ENCODE data around the gene HOXB5.

HOXB5 gene

DNA sequence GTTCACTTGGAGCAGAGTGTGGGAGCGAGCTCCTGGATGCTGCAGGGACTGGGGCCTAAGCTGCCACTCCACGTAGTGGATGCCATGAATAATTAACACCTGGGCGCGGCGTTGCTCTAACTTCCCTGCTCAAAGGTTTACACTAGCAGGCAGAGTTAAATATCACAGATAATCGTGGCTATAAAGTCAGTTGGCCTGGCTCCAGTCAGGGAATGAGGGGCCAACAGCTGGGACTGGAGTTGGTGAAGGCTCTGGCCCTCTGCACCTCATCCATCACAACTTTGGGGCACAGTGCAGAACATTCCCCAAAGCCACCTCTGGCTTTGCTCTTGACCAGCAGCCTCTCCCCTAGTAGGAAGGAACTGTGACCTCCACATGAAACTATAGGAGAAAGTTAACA is 26.4 kb downstream of the HOXB5 start:
- no peaks in the 10 kb centered on the region for H3K36me3 ChIP-seq (ENCODE audit: control insufficient read depth, insufficient read depth, low read length)
- H3K4me1 ChIP-seq (ENCODE audit: control insufficient read depth, insufficient read depth, low read length) = peaks cover 19% of the 10 kb centered on the region
- H3K4me3 ChIP-seq (ENCODE audit: low read length) = no peak overlapping the region
- peaks cover 96% of the 10 kb centered on the region for H3K27me3 ChIP-seq (ENCODE audit: control insufficient read depth, insufficient read depth, low read length)
- no peaks in the 10 kb centered on the region for H3K9me3 ChIP-seq (ENCODE audit: control insufficient read depth, low read length)
- no peak overlapping the region for H3K9ac ChIP-seq (ENCODE audit: low read length)

DNA sequence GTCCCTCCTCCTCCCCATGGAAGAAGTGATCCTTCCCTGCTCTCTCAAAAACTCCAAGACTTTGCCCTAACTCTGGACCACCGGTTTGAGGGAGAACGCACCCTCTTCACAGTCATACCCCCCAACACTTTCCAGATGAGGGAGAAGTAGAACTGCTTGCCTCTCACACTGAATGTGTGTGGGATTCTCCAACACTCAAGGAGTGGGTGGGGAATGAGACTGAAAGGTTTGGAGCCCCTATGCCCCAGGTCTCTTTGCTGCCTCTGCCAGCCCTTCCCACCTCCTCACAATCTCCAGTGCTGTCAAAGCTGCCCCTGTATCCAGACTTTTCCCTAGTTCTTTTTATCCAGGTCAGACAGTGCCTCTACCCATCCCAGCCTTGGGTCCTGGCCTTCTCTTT is 26.9 kb downstream of the HOXB5 start:
- no peak overlapping the region for H3K4me3 ChIP-seq (ENCODE audit: low read length)
- no peaks in the 10 kb centered on the region for H3K9me3 ChIP-seq (ENCODE audit: control insufficient read depth, low read length)
- H3K4me1 ChIP-seq (ENCODE audit: control insufficient read depth, insufficient read depth, low read length) = peaks cover 23% of the 10 kb centered on the region
- no peak overlapping the region for H3K9ac ChIP-seq (ENCODE audit: low read length)
- no peaks in the 10 kb centered on the region for H3K36me3 ChIP-seq (ENCODE audit: control insufficient read depth, insufficient read depth, low read length)
- H3K27me3 ChIP-seq (ENCODE audit: control insufficient read depth, insufficient read depth, low read length) = peaks cover 96% of the 10 kb centered on the region

DNA sequence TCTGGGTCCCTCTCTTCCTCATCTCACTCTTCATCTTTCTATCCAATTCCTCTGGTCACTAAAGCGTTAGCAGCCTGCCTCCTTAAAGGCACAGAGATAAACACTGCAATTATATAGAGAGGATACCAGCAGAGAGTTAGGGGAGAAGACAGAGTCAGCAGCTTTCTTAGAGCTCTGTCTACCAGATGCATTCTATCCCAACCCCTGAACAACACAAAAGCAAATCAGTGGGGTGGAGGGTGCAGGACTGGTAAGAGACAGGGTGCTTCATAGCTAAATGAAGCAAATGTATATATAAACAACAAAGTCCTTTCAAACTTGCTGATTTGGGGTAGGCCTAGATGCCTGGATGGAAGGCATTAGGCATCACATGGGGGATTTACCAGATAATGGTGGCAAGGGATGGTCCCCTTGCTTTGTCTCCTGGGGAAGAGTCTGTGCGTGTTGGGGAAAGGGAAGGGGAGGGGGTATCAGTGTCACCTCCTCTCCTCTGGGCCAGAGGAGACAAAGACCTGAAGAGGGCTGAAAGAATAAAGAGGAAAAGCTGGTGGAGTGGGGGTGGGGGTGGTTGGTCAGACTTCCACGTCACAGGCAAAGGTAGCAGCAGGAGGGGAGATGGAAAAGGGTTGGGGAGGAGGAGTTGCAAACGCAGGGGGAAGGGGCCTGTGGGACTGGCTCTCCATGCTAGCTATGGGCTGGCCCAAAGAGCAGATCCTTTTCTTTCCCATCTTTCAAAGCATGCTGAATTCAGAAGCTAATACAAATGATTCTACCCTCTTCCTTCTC is 27.5 kb downstream of the HOXB5 start:
- H3K4me1 ChIP-seq (ENCODE audit: control insufficient read depth, insufficient read depth, low read length) = peaks cover 29% of the 10 kb centered on the region
- no peaks in the 10 kb centered on the region for H3K9me3 ChIP-seq (ENCODE audit: control insufficient read depth, low read length)
- no peak overlapping the region for H3K9ac ChIP-seq (ENCODE audit: low read length)
- H3K4me3 ChIP-seq (ENCODE audit: low read length) = no peak overlapping the region
- no peaks in the 10 kb centered on the region for H3K36me3 ChIP-seq (ENCODE audit: control insufficient read depth, insufficient read depth, low read length)
- H3K27me3 ChIP-seq (ENCODE audit: control insufficient read depth, insufficient read depth, low read length) = peaks cover 96% of the 10 kb centered on the region

DNA sequence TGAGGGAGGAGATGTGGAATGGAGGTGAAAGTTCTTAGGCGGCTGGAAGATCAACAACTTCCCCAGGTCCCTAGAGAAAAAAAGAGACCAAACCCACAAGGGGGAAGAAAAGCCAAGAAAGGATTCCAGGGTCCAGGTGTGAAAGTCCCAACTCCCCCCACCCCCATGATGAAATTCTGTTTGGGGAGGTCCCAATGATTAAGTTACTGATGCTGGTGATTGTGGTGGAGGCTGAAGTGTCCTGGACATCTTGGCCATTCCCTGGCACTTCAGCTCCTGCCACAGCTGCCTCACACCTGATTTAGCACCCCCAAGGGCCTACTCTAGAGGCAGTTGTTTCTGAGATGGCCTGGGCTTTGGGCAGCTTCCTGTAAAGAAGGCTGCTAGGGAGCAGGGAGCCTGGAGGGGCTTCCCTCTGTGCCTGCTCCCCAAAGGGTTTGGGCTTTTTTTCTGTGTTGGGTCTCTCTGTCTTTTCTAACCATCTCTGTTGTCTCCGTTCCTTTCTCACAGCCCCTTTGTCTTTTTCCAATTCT is 28.5 kb downstream of the HOXB5 start:
- H3K27me3 ChIP-seq (ENCODE audit: control insufficient read depth, insufficient read depth, low read length) = peaks cover 92% of the 10 kb centered on the region
- no peak overlapping the region for H3K4me3 ChIP-seq (ENCODE audit: low read length)
- H3K36me3 ChIP-seq (ENCODE audit: control insufficient read depth, insufficient read depth, low read length) = no peaks in the 10 kb centered on the region
- no peak overlapping the region for H3K9ac ChIP-seq (ENCODE audit: low read length)
- H3K4me1 ChIP-seq (ENCODE audit: control insufficient read depth, insufficient read depth, low read length) = peaks cover 38% of the 10 kb centered on the region
- no peaks in the 10 kb centered on the region for H3K9me3 ChIP-seq (ENCODE audit: control insufficient read depth, low read length)

DNA sequence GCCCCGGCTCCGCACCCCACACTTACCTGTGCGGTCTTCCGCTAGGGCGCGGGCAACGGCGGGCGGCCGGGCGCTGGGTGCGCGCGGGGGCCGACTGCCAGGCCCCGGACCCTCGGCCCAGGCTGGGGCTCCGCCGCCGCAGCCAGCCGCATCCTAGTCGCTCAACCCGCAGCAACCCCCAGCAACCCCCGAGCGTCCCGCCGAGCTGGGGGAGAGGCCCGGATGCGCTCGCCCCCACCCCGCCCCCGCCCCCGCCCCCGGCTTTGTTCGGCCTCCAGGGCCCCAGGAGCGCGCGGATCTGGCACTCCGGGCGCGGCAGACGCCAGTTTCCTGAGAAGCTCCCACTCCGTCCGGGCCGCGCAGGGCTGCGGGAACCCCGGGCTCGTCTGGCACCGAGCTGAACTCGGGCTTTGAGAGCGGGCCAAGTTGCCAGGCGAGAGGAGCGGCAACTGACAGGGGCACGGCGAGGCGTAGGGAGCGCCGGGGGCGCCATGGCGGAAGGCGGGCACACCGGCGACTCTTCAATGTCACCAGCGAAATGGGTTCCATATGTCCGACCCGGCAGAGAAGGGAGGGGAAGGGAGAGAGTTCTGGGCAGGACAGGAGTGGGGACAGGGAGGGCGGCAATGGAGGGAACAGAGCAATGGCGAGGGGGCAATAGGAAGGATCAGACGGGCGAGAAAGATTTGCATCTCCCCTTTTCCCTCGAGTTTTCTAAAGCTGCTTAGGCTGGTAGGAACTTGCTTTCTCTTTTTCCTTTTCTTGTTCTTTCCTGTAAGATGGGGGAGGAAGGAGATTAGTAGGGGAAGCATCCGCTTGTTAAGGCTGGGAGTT is 29.2 kb downstream of the HOXB5 start:
- Histone ChIP-seq H3K4me1 (ENCODE audit: control insufficient read depth, insufficient read depth, low read length) (peaks cover 38% of the 10 kb centered on the region), H3K27me3 (ENCODE audit: control insufficient read depth, insufficient read depth, low read length) (peaks cover 92% of the 10 kb centered on the region), H3K9ac (ENCODE audit: low read length) (no peak overlapping the region), H3K36me3 (ENCODE audit: control insufficient read depth, insufficient read depth, low read length) (no peaks in the 10 kb centered on the region), H3K9me3 (ENCODE audit: control insufficient read depth, low read length) (no peaks in the 10 kb centered on the region), H3K4me3 (ENCODE audit: low read length) (no peak overlapping the region)

DNA sequence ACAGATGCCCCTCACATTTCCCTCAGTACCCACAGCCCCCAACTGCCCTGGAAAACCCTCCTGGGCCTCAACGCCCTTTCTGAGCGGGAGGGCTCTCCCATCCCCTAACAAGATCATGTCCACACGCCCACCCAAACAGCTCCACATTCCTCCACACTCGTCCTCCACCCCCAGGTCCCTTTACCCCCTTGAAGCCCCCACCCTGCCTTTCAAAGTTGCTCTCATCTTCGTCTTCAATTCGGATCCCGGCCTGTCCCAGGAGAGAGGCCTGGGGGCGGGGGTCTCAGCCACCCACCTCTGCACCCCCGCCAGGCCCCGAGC is 29.8 kb downstream of the HOXB5 start:
- H3K9ac ChIP-seq (ENCODE audit: low read length) = no peak overlapping the region
- H3K4me1 ChIP-seq (ENCODE audit: control insufficient read depth, insufficient read depth, low read length) = peaks cover 38% of the 10 kb centered on the region
- no peak overlapping the region for H3K4me3 ChIP-seq (ENCODE audit: low read length)
- peaks cover 92% of the 10 kb centered on the region for H3K27me3 ChIP-seq (ENCODE audit: control insufficient read depth, insufficient read depth, low read length)
- H3K36me3 ChIP-seq (ENCODE audit: control insufficient read depth, insufficient read depth, low read length) = no peaks in the 10 kb centered on the region
- no peaks in the 10 kb centered on the region for H3K9me3 ChIP-seq (ENCODE audit: control insufficient read depth, low read length)

DNA sequence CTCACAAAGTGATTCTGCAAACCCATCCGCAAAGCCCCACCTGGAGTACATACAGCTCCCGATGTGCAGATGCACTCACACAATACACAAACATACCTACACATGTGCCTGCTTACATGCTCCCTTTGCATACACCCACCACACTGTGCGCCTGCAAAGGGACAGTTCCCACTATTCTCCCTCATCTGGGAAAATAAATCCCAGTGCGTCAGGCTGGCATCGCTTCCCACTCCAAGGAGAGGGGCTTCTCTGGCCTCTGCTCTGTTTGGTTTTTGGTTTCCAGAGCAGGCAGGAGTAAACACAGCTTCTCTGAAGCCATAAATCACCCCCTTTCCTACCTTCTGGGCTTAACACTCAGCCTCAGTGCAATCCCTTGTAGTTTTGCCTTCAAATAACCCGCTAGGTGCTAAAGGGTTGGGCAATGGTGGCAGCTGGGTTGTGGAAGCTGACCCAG is 30.2 kb downstream of the HOXB5 start:
- H3K9me3 ChIP-seq (ENCODE audit: control insufficient read depth, low read length) = no peaks in the 10 kb centered on the region
- no peaks in the 10 kb centered on the region for H3K36me3 ChIP-seq (ENCODE audit: control insufficient read depth, insufficient read depth, low read length)
- peaks cover 38% of the 10 kb centered on the region for H3K4me1 ChIP-seq (ENCODE audit: control insufficient read depth, insufficient read depth, low read length)
- peaks cover 92% of the 10 kb centered on the region for H3K27me3 ChIP-seq (ENCODE audit: control insufficient read depth, insufficient read depth, low read length)
- no peak overlapping the region for H3K4me3 ChIP-seq (ENCODE audit: low read length)
- H3K9ac ChIP-seq (ENCODE audit: low read length) = no peak overlapping the region

DNA sequence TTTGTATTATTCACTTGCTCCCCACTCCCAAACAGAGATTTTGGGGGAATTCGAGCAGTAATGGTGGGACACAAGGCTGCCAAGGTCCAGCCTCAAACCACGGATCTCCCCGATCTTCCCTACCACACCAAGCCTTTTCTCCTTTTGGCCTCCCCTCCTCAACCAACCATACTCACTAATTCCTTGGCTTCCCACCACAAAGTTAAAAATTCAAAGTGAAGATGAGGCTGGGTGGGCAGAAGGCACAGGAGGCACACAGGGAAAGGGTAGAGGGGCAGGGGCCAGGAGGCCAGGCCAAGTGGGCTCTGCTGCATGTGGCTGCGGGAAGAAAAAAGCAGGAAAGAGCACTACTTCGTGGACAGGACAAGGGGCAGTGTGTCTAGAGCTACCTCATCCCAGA is 30.6 kb downstream of the HOXB5 start:
- H3K9ac ChIP-seq (ENCODE audit: low read length) = no peak overlapping the region
- H3K4me1 ChIP-seq (ENCODE audit: control insufficient read depth, insufficient read depth, low read length) = peaks cover 37% of the 10 kb centered on the region
- no peaks in the 10 kb centered on the region for H3K36me3 ChIP-seq (ENCODE audit: control insufficient read depth, insufficient read depth, low read length)
- H3K9me3 ChIP-seq (ENCODE audit: control insufficient read depth, low read length) = no peaks in the 10 kb centered on the region
- peaks cover 92% of the 10 kb centered on the region for H3K27me3 ChIP-seq (ENCODE audit: control insufficient read depth, insufficient read depth, low read length)
- H3K4me3 ChIP-seq (ENCODE audit: low read length) = no peak overlapping the region

DNA sequence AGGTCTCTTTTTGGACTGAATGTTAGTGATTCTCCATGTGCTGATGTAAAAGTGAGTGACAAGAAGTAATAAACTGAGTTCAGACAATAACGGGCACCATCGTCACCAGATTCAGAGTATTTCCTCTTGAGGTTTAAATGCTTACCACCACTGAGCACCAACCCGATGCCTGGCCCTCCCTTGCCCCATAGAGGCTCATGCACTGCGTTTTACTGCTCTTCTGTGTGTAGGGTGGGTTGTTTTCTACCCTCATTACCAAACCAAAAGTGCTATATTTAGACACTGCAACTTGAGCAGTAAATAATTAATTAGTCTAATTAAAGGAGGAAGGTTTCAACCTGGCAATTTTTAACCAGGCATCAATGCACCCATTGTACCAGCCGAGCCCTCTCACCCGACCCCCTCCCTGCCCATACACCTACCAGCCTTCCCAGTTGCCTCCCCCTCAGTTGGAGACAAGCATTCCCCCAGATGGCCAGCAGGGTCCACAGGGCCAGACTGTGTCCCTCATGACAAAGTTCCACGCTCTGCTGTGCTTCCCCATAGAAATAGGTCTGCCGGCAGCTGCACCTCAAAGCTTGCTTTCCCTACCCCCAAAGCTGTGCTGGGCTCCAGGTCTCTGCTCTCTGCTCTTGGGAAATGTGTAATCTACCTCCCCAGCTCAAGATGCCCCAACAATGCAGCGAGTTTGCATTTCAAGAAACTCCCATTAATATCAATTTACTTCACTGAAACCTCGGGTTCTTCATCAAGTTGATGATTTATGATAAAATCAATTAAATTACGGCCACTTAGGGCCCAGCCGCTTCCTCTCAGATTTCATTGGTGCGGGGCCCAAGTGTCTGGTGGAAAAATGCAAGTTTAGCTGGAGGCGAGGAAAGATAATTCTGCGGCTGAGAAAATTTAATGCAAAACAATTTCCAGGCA is 31.4 kb downstream of the HOXB5 start:
- peaks cover 34% of the 10 kb centered on the region for H3K4me1 ChIP-seq (ENCODE audit: control insufficient read depth, insufficient read depth, low read length)
- no peaks in the 10 kb centered on the region for H3K9me3 ChIP-seq (ENCODE audit: control insufficient read depth, low read length)
- no peak overlapping the region for H3K9ac ChIP-seq (ENCODE audit: low read length)
- H3K4me3 ChIP-seq (ENCODE audit: low read length) = no peak overlapping the region
- no peaks in the 10 kb centered on the region for H3K36me3 ChIP-seq (ENCODE audit: control insufficient read depth, insufficient read depth, low read length)
- peaks cover 92% of the 10 kb centered on the region for H3K27me3 ChIP-seq (ENCODE audit: control insufficient read depth, insufficient read depth, low read length)

DNA sequence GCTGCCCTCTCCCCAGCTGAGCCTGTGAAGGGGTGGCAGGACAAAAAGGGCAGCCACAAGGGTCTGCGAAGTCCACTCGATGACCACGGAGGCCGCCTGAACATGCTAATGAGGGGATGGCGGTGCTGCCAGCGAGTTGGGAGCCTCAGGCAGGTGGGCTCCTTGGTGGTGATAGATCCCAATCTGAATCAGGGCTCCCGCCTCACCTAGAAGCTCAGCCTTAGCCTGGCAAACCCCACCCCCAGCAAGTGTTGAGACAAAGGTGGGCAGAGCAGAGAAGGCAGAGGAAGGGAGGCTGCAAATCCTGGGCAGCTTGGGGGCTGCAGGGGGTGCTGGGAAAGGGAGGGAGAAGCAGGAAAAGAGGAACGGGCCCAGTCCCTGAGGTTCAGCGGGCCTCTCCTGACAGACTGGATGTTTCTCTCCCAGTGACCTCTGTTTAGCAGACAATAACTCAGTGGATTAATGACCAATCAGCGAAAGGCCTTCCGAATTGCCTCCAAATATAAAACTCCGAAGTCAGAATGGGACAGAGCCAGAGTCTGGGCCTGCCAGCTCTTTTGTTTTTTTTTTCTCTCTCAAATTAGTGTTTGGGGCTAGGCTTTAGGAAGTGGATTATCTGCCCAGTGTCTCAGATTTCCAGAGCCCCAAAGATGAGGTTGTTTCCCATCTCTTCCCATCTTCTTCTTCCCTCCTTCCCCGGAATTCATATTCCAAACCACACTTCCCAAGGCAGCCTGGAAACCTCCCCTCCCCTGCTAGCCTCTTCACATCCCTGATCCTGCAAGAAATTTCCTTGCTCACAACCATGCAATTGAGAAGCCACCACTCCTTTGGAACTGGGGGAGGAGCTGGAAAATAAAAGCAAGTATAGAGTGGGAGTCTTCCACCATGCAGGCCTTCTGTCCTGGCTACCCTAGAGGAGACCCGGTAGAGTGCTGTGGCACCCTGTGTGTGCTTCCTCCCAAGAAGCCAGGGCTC is 33.5 kb downstream of the HOXB5 start:
- peaks cover 34% of the 10 kb centered on the region for H3K4me1 ChIP-seq (ENCODE audit: control insufficient read depth, insufficient read depth, low read length)
- H3K36me3 ChIP-seq (ENCODE audit: control insufficient read depth, insufficient read depth, low read length) = no peaks in the 10 kb centered on the region
- peaks cover 90% of the 10 kb centered on the region for H3K27me3 ChIP-seq (ENCODE audit: control insufficient read depth, insufficient read depth, low read length)
- no peak overlapping the region for H3K4me3 ChIP-seq (ENCODE audit: low read length)
- H3K9ac ChIP-seq (ENCODE audit: low read length) = no peak overlapping the region
- no peaks in the 10 kb centered on the region for H3K9me3 ChIP-seq (ENCODE audit: control insufficient read depth, low read length)

Measured in mucosa of stomach (tissue), 1 donor.